Peyer's patch (tissue), 4 donors: ENCODE results near the gene NPR3.

Experiments used
- POLR2A ChIP-seq, 2 donors: fragments of 450-650 bp; IDR thresholded peaks; one replicate each; pipeline ENCODE4 v1.5.1; 2017; ENCODE audit warnings: antibody characterized with exemption in 2 of 2, mild to moderate bottlenecking in 2 of 2, moderate library complexity in 2 of 2
- TF ChIP-seq, protein P1 (sequence below), 6 experiments: fragments of 450-650 bp in 4 of 6; fragments of 200-600 bp in 2 of 6; sonication (generic) in 1 of 6; IDR thresholded peaks; one replicate each; pipeline ENCODE4 v1.5.1; 2017 to 2019; ENCODE audit warnings: antibody characterized with exemption in 6 of 6, mild to moderate bottlenecking in 3 of 6, moderate library complexity in 1 of 6

DNA sequence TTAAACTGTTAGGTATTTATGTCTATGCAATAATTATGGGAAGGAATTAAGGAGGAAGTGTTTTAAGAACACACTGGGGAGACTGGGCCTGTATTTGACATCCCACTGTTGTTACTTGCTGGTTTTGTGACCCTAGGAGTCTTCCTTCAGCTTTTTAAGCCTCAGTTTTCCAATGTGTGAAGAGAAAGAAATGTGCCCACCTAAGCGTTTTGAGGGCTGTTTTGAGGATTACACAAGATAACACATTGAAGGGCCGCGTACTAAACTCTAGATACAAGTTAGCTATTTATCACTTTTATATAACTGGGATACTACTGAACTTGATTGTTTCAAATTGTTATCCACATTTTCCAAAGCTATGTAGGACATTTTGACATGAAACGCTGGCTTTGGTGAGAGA, 72.5 kb downstream of the NPR3 start:
- TF ChIP-seq, protein P1, sequence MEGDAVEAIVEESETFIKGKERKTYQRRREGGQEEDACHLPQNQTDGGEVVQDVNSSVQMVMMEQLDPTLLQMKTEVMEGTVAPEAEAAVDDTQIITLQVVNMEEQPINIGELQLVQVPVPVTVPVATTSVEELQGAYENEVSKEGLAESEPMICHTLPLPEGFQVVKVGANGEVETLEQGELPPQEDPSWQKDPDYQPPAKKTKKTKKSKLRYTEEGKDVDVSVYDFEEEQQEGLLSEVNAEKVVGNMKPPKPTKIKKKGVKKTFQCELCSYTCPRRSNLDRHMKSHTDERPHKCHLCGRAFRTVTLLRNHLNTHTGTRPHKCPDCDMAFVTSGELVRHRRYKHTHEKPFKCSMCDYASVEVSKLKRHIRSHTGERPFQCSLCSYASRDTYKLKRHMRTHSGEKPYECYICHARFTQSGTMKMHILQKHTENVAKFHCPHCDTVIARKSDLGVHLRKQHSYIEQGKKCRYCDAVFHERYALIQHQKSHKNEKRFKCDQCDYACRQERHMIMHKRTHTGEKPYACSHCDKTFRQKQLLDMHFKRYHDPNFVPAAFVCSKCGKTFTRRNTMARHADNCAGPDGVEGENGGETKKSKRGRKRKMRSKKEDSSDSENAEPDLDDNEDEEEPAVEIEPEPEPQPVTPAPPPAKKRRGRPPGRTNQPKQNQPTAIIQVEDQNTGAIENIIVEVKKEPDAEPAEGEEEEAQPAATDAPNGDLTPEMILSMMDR (IDR thresholded peaks at IDR 0.05) = no peak
- no peak for TF ChIP-seq POLR2A (IDR thresholded peaks at IDR 0.05)
